ENCODE results near the gene EED. TPM values are rescaled to one million over a fixed set of nuclear protein-coding genes. Genes with fewer than 3 reads are reported as not detected.

The EED gene
- total RNA-seq, 1 experiment from 2014 or later, result 27.3 TPM

- TF ChIP-seq ZNF317 (CRISPR knock-in tag; IDR thresholded peaks at IDR 0.05; ENCODE audit: borderline replicate concordance, low read depth), result no peak
- no peak for TF ChIP-seq GABPB1 (CRISPR knock-in tag; IDR thresholded peaks at IDR 0.05)
- TF ChIP-seq EMX1 (CRISPR knock-in tag; IDR thresholded peaks at IDR 0.05), result no peak
- TF ChIP-seq ETV6 (CRISPR knock-in tag; IDR thresholded peaks at IDR 0.05), result no peak
- no peak for TF ChIP-seq SMAD3 (CRISPR knock-in tag; IDR thresholded peaks at IDR 0.05; ENCODE audit: borderline replicate concordance)
- TF ChIP-seq, protein P1, sequence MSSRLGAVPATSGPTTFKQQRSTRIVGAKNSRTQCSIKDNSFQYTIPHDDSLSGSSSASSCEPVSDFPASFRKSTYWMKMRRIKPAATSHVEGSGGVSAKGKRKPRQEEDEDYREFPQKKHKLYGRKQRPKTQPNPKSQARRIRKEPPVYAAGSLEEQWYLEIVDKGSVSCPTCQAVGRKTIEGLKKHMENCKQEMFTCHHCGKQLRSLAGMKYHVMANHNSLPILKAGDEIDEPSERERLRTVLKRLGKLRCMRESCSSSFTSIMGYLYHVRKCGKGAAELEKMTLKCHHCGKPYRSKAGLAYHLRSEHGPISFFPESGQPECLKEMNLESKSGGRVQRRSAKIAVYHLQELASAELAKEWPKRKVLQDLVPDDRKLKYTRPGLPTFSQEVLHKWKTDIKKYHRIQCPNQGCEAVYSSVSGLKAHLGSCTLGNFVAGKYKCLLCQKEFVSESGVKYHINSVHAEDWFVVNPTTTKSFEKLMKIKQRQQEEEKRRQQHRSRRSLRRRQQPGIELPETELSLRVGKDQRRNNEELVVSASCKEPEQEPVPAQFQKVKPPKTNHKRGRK (CRISPR knock-in tag; IDR thresholded peaks at IDR 0.05; ENCODE audit: borderline replicate concordance), result no peak
- no peak for TF ChIP-seq NFE2L1 (CRISPR knock-in tag; IDR thresholded peaks at IDR 0.05)
- TF ChIP-seq, protein P2, sequence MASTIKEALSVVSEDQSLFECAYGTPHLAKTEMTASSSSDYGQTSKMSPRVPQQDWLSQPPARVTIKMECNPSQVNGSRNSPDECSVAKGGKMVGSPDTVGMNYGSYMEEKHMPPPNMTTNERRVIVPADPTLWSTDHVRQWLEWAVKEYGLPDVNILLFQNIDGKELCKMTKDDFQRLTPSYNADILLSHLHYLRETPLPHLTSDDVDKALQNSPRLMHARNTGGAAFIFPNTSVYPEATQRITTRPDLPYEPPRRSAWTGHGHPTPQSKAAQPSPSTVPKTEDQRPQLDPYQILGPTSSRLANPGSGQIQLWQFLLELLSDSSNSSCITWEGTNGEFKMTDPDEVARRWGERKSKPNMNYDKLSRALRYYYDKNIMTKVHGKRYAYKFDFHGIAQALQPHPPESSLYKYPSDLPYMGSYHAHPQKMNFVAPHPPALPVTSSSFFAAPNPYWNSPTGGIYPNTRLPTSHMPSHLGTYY (CRISPR knock-in tag; IDR thresholded peaks at IDR 0.05), result no peak
These were observed 33.7 kb upstream of the EED start (continued) for GRCh38 chr11:86210898-86211297.

- no peak for ATAC-seq
- Mint-ChIP-seq H3K4me3 (no peak overlapping the region), H3K36me3 (no peaks in the 10 kb centered on the region), H3K27me3 (ENCODE audit: low read depth) (no peaks in the 10 kb centered on the region; the same call in 1 of the 2 replicates), H3K4me1 (no peaks in the 10 kb centered on the region), H3K27ac (no peak overlapping the region), H3K9me3 (no peaks in the 10 kb centered on the region)
- POLR2A ChIA-PET, result no interaction called here
- CTCF ChIA-PET, result interaction anchor here (2.0 kb wide), 1 partner anchor 18 kb away, joined by 5 read pairs; no protein-coding TSS in a partner anchor
- TF ChIP-seq ATF3 (CRISPR knock-in tag; conservative IDR thresholded peaks at IDR 0.05), result no peak
- TF ChIP-seq MLX (CRISPR knock-in tag; IDR thresholded peaks at IDR 0.05), result no peak
- no peak for TF ChIP-seq NFYB (CRISPR knock-in tag; conservative IDR thresholded peaks at IDR 0.05; ENCODE audit: low read depth)
- TF ChIP-seq FOXK1 (CRISPR knock-in tag; IDR thresholded peaks at IDR 0.05), result no peak
- no peak for TF ChIP-seq ATF1 (CRISPR knock-in tag; IDR thresholded peaks at IDR 0.05)
- TF ChIP-seq, protein P3, sequence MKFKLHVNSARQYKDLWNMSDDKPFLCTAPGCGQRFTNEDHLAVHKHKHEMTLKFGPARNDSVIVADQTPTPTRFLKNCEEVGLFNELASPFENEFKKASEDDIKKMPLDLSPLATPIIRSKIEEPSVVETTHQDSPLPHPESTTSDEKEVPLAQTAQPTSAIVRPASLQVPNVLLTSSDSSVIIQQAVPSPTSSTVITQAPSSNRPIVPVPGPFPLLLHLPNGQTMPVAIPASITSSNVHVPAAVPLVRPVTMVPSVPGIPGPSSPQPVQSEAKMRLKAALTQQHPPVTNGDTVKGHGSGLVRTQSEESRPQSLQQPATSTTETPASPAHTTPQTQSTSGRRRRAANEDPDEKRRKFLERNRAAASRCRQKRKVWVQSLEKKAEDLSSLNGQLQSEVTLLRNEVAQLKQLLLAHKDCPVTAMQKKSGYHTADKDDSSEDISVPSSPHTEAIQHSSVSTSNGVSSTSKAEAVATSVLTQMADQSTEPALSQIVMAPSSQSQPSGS (CRISPR knock-in tag; IDR thresholded peaks at IDR 0.05; ENCODE audit: borderline replicate concordance, low read depth), result no peak
- DNase-seq (ENCODE audit: low spot score), result no peak
These were observed 32.9 kb upstream of the EED start for GRCh38 chr11:86211619-86212018.

GRCh38 chr11:86212019-86212611, 32.4 kb upstream of the EED start:
- DNase-seq (ENCODE audit: low spot score) (no peak), ATAC-seq (no peak)
- no peak overlapping the region for H3K4me3 Mint-ChIP-seq
- no peaks in the 10 kb centered on the region for H3K9me3 Mint-ChIP-seq
- POLR2A ChIA-PET, result no interaction called here
- no peaks in the 10 kb centered on the region for H3K36me3 Mint-ChIP-seq
- H3K27me3 Mint-ChIP-seq (ENCODE audit: low read depth), result no peaks in the 10 kb centered on the region; the same call in 1 of the 2 replicates
- CTCF ChIA-PET, result interaction anchor here (2.0 kb wide), 1 partner anchor 19 kb away, joined by 5 read pairs; no protein-coding TSS in a partner anchor
- TF ChIP-seq NFE2L1 (CRISPR knock-in tag; IDR thresholded peaks at IDR 0.05) (no peak), ZNF121 (CRISPR knock-in tag; IDR thresholded peaks at IDR 0.05) (no peak)
- no peaks in the 10 kb centered on the region for H3K4me1 Mint-ChIP-seq
- no peak overlapping the region for H3K27ac Mint-ChIP-seq

GRCh38 chr11:86214710-86215109, 29.8 kb upstream of the EED start:
- ATAC-seq (peak; percentile 18; the same call in 1 of the 2 replicates), DNase-seq (ENCODE audit: low spot score) (no peak)
- H3K9me3 Mint-ChIP-seq, result no peaks in the 10 kb centered on the region
- H3K36me3 Mint-ChIP-seq, result no peaks in the 10 kb centered on the region
- no peak overlapping the region for H3K27ac Mint-ChIP-seq
- no peaks in the 10 kb centered on the region; the same call in 1 of the 2 replicates for H3K27me3 Mint-ChIP-seq (ENCODE audit: low read depth)
- ChIA-PET CTCF (interaction anchor here (0.8 to 1.6 kb wide), 2 partner anchors 21 to 323 kb away, joined by 3 read pairs; no protein-coding TSS in a partner anchor), POLR2A (no interaction called here)
- no peak overlapping the region for H3K4me3 Mint-ChIP-seq
- H3K4me1 Mint-ChIP-seq, result peaks cover 9% of the 10 kb centered on the region
- TF ChIP-seq ATF3 (CRISPR knock-in tag; conservative IDR thresholded peaks at IDR 0.05) (no peak), TP53 (CRISPR knock-in tag; IDR thresholded peaks at IDR 0.05) (no peak), FOXP1 (CRISPR knock-in tag; IDR thresholded peaks at IDR 0.05; ENCODE audit: borderline replicate concordance) (no peak), NFYB (CRISPR knock-in tag; conservative IDR thresholded peaks at IDR 0.05; ENCODE audit: low read depth) (no peak), SOX15 (CRISPR knock-in tag; IDR thresholded peaks at IDR 0.05) (no peak), MLX (CRISPR knock-in tag; IDR thresholded peaks at IDR 0.05) (no peak), ZNF423 (CRISPR knock-in tag; IDR thresholded peaks at IDR 0.05) (no peak), CDX4 (CRISPR knock-in tag; IDR thresholded peaks at IDR 0.05; ENCODE audit: borderline replicate concordance) (no peak)
- TF ChIP-seq, protein P3 (CRISPR knock-in tag; IDR thresholded peaks at IDR 0.05; ENCODE audit: borderline replicate concordance, low read depth), result no peak
